HPDE6-E6E7 (cell line): Measurements from ENCODE around the gene SLC24A3.
"Not testable (repeated sequence)": the region's sequence is repeated elsewhere in the genome, so short reads cannot be mapped to it uniquely, and the experiment has no call there.

Source experiments
- DNase-seq: peaks from one replicate; pipeline ENCODE4 v3.0.0; 2011; ENCODE audit warnings: missing footprints; ENCODE audit errors: extremely low spot score

SLC24A3 gene

GRCh38 chr20:19626896-19627295, 414.5 kb downstream of the SLC24A3 start:
- no peak for DNase-seq

- DNase-seq: peak; percentile 69
Observed at GRCh38 chr20:19628570-19629134, 416.2 kb downstream of the SLC24A3 start.

GRCh38 chr20:19631410-19631809, 419.0 kb downstream of the SLC24A3 start:
- no peak for DNase-seq

DNA sequence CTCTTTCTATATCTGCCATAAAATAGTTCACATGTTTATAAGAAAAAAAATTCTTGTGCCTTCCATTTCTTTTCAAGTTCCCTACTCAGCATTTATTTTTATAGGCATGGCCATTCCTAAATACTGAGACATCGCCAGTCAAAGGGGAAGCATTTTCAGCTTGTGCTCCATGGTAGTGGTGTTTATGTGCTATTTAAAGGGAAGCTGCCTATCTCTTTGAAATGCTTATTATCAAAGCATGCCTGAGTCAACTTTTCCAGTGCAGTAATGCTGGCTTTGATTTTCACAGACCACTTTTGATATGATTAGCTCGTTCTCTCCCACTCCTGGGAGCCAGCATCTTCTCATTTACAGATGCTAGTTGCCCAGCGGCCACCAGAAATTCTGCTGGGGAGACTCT, 421.5 kb downstream of the SLC24A3 start:
- DNase-seq: no peak

DNA sequence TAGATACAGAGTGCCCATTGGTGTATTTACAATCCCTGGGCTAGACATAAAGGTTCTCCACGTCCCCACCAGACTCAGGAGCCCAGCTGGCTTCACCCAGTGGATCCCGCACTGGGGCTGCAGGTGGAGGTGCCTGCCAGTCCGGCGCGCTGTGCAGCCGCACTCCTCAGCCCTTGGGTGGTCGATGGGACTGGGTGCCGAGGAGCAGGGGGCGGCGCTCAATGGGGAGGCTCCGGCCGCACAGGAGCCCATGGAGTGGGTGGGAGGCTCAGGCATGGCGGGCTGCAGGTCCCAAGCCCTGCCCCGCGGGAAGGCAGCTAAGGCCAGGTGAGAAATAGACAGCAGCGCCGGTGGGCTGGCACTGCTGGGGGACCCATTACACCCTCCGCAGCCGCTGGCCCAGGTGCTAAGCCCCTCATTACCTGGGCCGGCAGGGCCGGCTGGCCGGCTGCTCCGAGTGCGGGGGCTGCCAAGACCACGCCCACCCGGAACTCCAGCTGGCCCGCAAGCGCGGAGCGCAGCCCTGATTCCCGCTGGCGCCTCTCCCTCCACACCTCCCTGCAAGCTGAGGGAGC, 427.1 kb downstream of the SLC24A3 start:
- not testable (repeated sequence) for DNase-seq

DNA sequence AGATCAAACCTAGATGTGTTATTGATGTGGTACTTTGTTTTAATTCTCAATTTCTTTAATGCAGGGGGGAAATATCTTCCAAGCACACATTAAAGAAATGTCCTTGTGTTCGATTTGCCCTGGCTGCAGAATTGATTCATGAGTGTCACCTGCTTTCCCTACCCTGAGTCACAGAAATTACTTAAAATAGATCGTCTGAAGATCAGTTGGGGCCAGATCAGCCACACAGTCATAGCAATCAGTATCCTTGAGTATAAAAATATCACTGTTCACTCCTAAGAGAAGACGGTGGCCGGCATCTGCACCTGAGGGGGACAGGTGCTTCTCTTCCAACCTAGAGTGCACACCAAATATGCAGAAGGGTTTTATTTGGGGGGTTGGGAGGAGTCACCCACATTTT, 430.4 kb downstream of the SLC24A3 start:
- DNase-seq: no peak

DNA sequence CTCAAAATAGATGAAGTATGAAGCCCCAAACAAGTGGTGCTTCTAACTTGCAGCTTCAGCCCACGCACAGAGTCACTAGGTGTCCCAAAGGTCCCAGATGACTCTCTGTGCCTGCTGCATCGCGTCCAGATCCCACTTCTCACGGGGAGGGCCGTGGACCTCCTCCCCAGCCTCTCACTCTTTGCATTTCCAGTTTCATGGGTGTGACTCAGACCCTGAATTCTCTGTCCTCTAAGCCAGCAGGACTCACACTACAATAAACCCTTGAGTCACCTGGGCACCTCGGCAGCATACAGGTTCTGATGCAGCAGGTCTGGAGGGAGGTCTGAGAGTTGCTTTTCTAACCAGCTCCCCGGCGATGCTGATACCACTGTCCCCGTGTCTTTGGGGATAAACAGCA, 431.6 kb downstream of the SLC24A3 start:
- DNase-seq: peak; percentile 22

DNA sequence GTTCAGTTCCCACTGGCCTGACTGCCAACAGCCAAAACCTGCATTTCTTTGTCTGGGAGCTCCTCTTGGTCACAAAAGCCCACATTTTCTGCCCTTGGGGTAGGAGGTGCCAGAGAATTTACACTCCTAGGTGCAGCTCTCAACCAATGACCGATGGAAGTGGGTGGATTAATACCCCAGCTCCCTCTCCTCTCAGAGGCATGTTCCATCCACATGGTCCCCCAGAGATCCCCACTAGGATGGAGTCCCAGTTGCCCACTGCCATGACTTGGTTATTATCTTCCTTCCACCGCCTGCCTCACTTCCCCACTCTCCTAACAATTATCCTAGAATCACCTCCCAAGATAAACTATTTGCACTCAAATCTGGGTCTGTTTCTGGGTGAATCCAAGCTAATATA, 434.5 kb downstream of the SLC24A3 start:
- DNase-seq: no peak

DNA sequence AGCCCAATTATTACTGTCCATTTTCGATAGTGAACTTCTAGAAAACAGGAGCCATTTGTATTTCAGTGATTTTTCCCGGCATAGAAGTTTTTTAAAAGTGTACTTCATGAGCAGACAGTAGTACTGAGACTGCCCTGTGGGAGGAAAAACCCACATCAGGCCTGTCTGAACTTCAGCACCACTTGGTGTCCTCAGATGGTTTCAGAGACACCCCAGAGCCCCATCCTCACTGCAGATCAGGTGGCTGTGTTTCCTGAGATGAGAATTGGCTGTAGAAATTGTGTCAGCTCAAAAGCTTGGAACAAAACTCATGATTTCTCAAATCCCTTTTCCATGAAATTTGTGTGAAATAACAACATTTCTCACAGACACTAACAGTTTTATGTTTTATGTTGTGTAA, 435.6 kb downstream of the SLC24A3 start:
- DNase-seq: no peak

GRCh38 chr20:19649041-19649440, 436.6 kb downstream of the SLC24A3 start:
- DNase-seq: no peak

DNA sequence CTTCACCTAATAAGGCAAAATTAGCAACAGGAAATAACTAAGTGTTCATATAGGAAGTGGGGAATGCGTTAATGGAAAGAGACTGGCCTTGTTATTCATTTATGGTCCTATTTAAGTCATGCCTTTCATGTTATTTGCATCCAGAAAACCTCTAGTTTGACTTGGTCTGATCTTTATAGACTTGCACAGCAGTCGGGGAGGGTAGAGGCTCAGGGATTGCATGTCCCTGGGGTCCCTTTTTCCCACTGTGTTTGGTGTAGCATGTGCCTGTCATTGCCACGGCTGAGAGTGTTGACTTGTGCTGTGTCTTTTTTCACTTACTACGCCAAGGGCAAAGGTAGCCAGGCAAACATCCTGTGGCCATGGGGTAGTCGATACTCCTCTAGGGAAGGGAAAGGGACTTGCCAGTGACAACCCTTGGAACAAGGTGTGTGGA, 440.2 kb downstream of the SLC24A3 start:
- no peak for DNase-seq

GRCh38 chr20:19653327-19653726, 440.9 kb downstream of the SLC24A3 start:
- DNase-seq: no peak

DNA sequence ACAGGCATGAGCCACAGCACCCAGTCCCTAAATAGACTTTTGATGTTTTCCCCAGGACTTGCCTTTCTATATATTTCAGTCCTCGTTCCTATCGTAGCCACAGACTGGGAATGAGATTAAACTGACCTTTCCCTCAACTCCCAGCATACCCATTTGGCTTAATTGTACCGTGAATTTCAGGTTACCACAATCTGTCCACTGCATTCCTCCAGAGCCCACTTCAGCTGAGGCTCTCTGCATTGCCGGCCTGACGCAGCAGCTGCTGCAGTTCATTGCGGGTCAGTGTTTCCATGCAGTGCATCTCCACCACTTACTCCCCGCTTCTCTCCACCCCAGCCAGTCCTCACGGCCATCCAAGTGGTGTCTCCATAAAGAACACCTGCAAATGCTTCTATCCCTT, 442.5 kb downstream of the SLC24A3 start:
- DNase-seq: no peak

DNA sequence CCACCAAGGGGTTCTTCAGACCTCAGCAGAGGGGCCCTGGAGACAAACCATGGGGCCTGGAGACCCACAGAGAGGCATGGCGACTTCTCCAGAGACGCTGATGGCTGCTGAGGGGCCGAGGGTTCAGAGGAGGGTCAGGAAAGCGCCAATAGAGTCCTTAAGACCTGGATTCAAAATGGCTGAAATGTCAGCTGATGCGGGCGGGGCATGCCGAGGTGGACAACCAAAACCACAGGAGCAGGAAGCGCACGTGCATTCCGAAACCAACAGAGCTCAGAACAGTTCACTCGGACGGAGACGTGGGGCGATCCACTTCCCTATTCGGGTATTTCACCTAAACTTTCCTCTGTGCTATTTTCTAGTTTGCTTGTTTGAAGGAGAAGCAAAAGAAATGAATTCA, 445.7 kb downstream of the SLC24A3 start:
- DNase-seq: no peak

- no peak for DNase-seq
Observed at GRCh38 chr20:19659448-19659847, 447.0 kb downstream of the SLC24A3 start.

GRCh38 chr20:19660808-19661378, 448.5 kb downstream of the SLC24A3 start:
- DNase-seq: no peak

DNA sequence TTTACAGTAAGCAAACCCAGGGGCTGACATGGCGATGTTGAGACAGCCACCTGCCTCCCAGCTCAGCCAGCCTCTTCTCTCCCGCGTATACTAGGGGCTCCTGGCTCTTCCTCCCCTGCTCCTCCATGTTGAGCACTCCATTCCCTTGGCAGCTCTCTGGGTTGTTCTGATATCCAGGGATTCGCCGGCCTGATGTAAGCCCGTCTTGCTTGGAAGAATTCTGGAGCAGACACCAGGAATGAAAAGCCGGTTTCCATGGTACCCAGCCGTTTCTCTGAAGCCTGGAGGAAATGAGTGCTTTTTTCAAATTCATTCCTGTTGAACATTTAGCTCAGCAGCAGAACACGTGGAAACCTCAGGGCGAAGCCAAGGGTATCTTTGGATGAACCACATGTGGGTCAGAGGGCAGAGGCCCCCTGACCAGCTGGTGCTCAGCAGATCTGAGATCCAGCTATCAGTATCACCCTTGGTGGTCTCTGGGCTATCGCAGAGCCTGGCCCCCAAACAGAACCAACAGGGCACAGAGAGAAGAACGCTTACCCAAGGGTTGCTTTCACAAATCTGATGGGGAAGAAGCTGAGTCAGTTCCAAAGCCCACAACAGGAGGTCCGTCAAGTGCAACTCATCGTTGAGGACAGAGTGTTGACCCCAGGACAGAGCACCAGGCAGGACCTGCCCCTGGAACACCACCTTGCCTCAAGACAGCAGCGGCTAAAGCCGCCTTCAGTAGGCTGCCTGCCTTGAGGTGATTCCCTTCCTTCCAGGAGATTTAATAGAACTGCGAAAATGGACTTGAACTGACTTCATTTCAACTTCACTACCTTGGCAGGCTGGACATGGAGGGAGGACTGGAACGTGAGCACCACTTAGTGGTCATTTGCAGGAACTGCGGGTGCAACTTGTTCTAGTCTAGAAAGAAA, 449.5 kb downstream of the SLC24A3 start:
- DNase-seq: peak; percentile 64

DNA sequence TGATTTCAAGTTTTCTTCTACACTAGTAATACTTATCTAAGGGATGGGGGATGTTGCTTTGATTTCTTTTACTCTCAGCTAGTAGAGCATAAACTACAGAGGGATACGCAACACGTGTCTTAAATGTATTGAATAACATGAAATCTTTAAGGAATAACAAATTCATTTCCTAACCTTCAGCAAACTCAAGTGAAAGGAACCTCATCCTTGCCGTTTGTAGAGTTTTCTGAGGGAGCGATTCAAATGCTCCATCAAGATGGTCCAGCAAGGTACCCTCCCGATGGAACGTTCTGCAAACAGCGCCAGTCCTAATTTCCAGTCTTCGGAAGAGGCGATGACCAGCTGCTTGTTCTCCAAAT, 450.2 kb downstream of the SLC24A3 start:
- DNase-seq: no peak

GRCh38 chr20:19668418-19668817, 456.0 kb downstream of the SLC24A3 start:
- DNase-seq: no peak

DNA sequence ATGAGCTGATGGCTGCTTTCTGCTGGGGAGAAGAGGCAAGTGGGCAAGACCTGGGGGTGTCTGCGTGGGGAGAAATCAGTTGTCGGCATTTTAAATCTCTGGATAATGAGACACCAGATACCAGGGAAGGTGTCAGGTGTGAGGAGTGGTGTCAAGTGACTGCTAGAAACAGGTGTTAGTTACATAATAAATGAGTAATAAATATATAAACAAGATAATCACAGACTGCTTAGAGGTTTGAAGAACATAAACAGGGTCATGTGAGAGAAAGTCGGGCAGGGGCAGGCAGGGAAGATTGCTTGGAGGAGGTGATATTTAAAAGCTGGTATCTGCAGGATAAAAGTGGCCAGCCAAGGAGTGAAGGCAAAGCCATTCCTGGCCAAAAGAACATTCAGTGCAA, 458.4 kb downstream of the SLC24A3 start:
- DNase-seq: no peak

GRCh38 chr20:19671374-19671773, 458.9 kb downstream of the SLC24A3 start:
- no peak for DNase-seq

DNA sequence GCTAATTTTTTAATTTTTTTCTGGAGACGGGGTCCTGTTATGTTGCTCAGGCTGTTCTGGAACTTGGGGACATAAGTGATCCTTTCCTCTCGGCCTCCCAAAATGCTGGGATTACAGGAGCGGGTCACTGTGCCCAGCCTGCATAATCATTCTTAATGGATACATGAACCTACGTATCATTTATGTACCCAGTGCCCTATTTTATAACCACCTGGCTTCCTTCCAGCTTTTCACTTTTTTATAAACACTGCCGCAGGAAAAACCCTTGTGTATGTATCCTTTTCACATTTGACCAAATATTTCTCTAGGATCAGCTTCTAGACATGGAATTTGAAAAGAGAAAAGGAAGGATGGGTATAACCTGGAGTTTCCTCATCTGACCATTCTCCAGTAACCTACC, 460.1 kb downstream of the SLC24A3 start:
- DNase-seq: no peak

DNA sequence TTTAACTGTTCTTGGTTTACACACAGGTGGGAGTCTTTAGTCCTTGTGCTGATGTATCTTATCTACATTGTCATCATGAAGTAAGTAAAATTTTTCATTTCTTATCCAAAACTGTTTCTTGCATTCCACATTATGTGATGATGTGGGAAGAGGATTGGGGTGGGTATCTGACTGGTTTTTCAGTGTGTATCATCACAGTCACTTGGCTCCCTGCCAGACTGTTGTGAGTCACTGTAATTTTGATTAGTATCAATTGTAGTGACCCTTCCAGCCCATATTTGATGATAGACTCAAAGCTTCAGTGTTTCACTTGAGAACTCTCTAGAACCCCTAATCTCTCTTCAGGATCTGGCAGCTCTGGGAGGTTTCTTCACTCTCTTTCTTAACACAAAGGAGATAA, 461.1 kb downstream of the SLC24A3 start:
- no peak for DNase-seq
